MM.1S (cell line): ENCODE results near the gene FUOM.

ENCODE experiments used
- DNase-seq: peaks from one replicate; pipeline ENCODE4 v3.0.0-alpha.2; 2015
- H2AFZ ChIP-seq: fragments of 300-600 bp; sonication (generic); 2 replicates; pipeline ENCODE4 v1.6.0; 2016; ENCODE audit warnings: antibody characterized with exemption, low read length
- H3F3A ChIP-seq: fragments of 300-600 bp; sonication (generic); 2 replicates; pipeline ENCODE4 v1.6.1; 2016; ENCODE audit warnings: mild to moderate bottlenecking, antibody characterized with exemption, low read length, moderate library complexity, mixed read lengths; ENCODE audit not compliant: insufficient read depth
- H3K27ac ChIP-seq: fragments of 300-600 bp; sonication (generic); 2 replicates; pipeline ENCODE4 v1.5.1; 2016; ENCODE audit warnings: mild to moderate bottlenecking, low read length
- H3K27me3 ChIP-seq: fragments of 300-600 bp; sonication (generic); replicated peaks from 2 replicates; pipeline ENCODE4 v1.6.0; 2016; ENCODE audit warnings: low read length; ENCODE audit not compliant: insufficient read depth
- H3K36me3 ChIP-seq: fragments of 300-600 bp; sonication (generic); replicated peaks from 2 replicates; pipeline ENCODE4 v1.6.1; 2016; ENCODE audit warnings: mild to moderate bottlenecking, low read length, mixed read lengths; ENCODE audit not compliant: insufficient read depth
- H3K4me1 ChIP-seq: fragments of 300-600 bp; sonication (generic); 2 replicates; pipeline ENCODE4 v1.6.1; 2016; ENCODE audit warnings: low read length, mixed read lengths
- H3K4me2 ChIP-seq: fragments of 300-600 bp; sonication (generic); 2 replicates; pipeline ENCODE4 v1.6.0; 2016; ENCODE audit warnings: low read depth, low read length
- H3K4me3 ChIP-seq: fragments of 300-600 bp; sonication (generic); 2 replicates; pipeline ENCODE4 v1.5.1; 2016; ENCODE audit warnings: low read length, mixed read lengths
- H3K79me2 ChIP-seq: fragments of 300-600 bp; sonication (generic); 2 replicates; pipeline ENCODE4 v1.6.1; 2016; ENCODE audit warnings: mixed run types, low read length, mixed read lengths
- H3K9ac ChIP-seq: fragments of 300-600 bp; sonication (generic); 2 replicates; pipeline ENCODE4 v1.6.1; 2016; ENCODE audit warnings: low read length, mixed read lengths
- H3K9me2 ChIP-seq: fragments of 300-600 bp; sonication (generic); replicated peaks from 2 replicates; pipeline ENCODE4 v1.6.1; 2016; ENCODE audit warnings: mild to moderate bottlenecking, low read length, mixed read lengths; ENCODE audit not compliant: insufficient read depth
- H3K9me3 ChIP-seq: fragments of 300-600 bp; sonication (generic); replicated peaks from 2 replicates; pipeline ENCODE4 v1.6.1; 2016; ENCODE audit warnings: mild to moderate bottlenecking, low read length, mixed read lengths; ENCODE audit not compliant: insufficient read depth
- H4K20me1 ChIP-seq: fragments of 300-600 bp; sonication (generic); 2 replicates; pipeline ENCODE4 v1.6.1; 2016; ENCODE audit warnings: mild to moderate bottlenecking, low read length, moderate library complexity, mixed read lengths; ENCODE audit not compliant: insufficient read depth
- EZH2 ChIP-seq: fragments of 300-600 bp; sonication (generic); optimal IDR thresholded peaks from 2 replicates; pipeline ENCODE3; 2017; ENCODE audit warnings: low read depth, mild to moderate bottlenecking, antibody characterized with exemption, low read length, mixed read lengths
- EZH2phosphoT487 ChIP-seq: fragments of 300-600 bp; sonication (generic); IDR thresholded peaks from 2 replicates; pipeline ENCODE4 v1.6.1; 2018; ENCODE audit warnings: antibody characterized with exemption, low read length
- TF ChIP-seq, protein P1 (sequence below): fragments of 300-600 bp; sonication (generic); IDR thresholded peaks from 2 replicates; pipeline ENCODE4 v1.5.1; 2016; ENCODE audit warnings: antibody characterized with exemption, low read length, mixed read lengths

Gene FUOM

DNA sequence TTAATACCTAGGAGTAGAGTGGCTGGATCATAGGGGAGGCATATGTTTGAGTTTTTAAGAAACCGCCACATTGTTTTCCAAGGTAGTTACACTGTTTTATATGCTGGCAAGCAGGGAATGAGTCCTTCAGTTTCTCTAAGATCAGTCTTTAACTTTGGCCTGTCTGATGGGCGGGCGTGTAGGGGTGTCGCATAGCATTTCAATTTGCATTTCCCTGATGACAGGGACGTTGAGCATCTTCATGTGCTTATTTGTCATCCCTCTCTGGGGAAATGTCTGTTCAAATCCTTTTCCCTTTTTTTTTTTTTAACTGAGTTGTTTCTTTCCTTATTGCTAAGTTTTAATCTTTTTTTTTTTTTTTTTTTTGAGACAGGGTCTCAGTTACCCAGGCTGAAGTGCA is 46.0 kb upstream of the FUOM start:
- Histone ChIP-seq H3K27me3 (no peaks in the 10 kb centered on the region), H3K27ac (no peak overlapping the region), H4K20me1 (no peaks in the 10 kb centered on the region), H3K9ac (no peak overlapping the region), H3K36me3 (peaks cover 12% of the 10 kb centered on the region; the same call in 1 of the 2 replicates), H3K9me2 (no peaks in the 10 kb centered on the region), H3F3A (peaks cover 19% of the 10 kb centered on the region), H3K4me3 (no peak overlapping the region), H3K9me3 (no peaks in the 10 kb centered on the region), H3K4me2 (no peak overlapping the region), H2AFZ (no peak overlapping the region), H3K4me1 (peaks cover 29% of the 10 kb centered on the region), H3K79me2 (peaks cover 67% of the 10 kb centered on the region)
- TF ChIP-seq, protein P1, sequence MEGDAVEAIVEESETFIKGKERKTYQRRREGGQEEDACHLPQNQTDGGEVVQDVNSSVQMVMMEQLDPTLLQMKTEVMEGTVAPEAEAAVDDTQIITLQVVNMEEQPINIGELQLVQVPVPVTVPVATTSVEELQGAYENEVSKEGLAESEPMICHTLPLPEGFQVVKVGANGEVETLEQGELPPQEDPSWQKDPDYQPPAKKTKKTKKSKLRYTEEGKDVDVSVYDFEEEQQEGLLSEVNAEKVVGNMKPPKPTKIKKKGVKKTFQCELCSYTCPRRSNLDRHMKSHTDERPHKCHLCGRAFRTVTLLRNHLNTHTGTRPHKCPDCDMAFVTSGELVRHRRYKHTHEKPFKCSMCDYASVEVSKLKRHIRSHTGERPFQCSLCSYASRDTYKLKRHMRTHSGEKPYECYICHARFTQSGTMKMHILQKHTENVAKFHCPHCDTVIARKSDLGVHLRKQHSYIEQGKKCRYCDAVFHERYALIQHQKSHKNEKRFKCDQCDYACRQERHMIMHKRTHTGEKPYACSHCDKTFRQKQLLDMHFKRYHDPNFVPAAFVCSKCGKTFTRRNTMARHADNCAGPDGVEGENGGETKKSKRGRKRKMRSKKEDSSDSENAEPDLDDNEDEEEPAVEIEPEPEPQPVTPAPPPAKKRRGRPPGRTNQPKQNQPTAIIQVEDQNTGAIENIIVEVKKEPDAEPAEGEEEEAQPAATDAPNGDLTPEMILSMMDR = no peak
- TF ChIP-seq EZH2 (no peak), EZH2phosphoT487 (no peak)
- no peak for DNase-seq

DNA sequence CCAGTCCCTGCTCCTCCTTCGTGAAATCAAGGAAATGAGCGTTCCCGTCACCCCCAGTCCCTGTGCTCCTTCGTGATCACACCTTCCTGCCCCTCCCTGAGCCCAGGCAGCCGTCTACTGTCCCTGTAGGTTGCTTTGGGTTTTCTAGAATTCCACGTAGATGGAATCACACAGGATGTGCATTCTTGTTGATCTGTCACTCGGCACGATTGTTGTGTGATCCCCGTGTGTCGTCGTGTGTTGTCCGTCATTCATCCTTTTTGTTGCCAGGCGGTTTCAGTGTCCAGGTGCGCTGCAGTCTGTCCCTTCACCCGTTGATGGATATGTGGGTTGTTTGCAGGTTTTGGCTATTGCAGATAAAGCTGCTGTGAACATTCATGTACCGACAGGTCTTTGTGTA is 45.5 kb upstream of the FUOM start:
- Histone ChIP-seq H3K9me3 (no peaks in the 10 kb centered on the region), H3K27ac (no peak overlapping the region), H3K36me3 (peaks cover 12% of the 10 kb centered on the region; the same call in 1 of the 2 replicates), H3K4me3 (no peak overlapping the region), H3K4me2 (no peak overlapping the region), H2AFZ (no peak overlapping the region), H3K9ac (no peak overlapping the region), H3K27me3 (no peaks in the 10 kb centered on the region), H3K4me1 (peaks cover 29% of the 10 kb centered on the region), H3K79me2 (peaks cover 67% of the 10 kb centered on the region), H3K9me2 (no peaks in the 10 kb centered on the region), H4K20me1 (no peaks in the 10 kb centered on the region), H3F3A (peaks cover 19% of the 10 kb centered on the region)
- no peak for DNase-seq
- no peak for TF ChIP-seq EZH2
- TF ChIP-seq, protein P1 = no peak
- TF ChIP-seq EZH2phosphoT487 = no peak

DNA sequence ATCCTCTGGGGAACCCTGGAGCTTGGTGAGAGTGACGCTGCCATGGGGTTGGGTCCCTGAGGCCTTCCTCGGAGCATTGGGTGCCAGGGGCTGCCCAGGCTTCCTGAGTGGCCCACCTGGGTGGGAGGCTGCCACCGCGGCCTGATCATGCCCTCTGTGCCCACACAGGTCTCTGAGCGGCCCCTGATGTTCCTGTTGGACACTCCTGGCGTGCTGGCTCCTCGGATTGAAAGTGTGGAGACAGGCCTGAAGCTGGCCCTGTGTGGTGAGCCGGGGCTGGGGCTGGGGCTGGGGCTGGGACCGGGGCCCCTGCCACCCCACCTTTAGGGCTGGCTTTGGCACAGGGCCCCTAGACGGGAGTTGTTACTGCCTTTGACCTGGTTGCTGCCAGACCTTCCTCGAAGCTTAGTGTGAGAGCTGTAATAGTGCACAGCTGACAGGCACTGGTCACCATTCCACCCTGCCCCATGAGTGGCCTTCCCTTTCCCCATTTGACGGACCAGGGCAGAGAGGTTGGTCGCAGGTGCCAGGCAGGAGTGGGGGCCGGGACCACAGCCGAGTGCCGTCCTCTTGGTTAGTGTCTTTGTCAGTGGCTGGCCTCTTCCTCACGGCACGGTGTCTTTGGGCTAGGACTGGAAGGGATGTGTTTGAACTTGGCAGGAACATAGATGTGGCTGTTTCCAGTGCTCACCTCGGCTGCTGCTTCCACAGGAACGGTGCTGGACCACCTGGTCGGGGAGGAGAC is 44.3 kb upstream of the FUOM start:
- H3K27ac ChIP-seq = peak overlapping the region; percentile 86; the same call in 1 of the 2 replicates
- H3K4me2 ChIP-seq = peak overlapping the region; percentile 94; the same call in 1 of the 2 replicates
- TF ChIP-seq EZH2phosphoT487 (no peak), EZH2 (no peak)
- TF ChIP-seq, protein P1 = no peak
- H3K9me2 ChIP-seq = no peaks in the 10 kb centered on the region
- peaks cover 12% of the 10 kb centered on the region for H3K36me3 ChIP-seq
- H3K27me3 ChIP-seq = no peaks in the 10 kb centered on the region
- no peak overlapping the region for H2AFZ ChIP-seq
- H3K4me3 ChIP-seq = peak overlapping the region; percentile 52; the same call in 1 of the 2 replicates
- H3K9me3 ChIP-seq = no peaks in the 10 kb centered on the region
- H3F3A ChIP-seq = peaks cover 19% of the 10 kb centered on the region
- peaks cover 61% of the 10 kb centered on the region for H3K79me2 ChIP-seq
- H3K9ac ChIP-seq = no peak overlapping the region
- peaks cover 29% of the 10 kb centered on the region for H3K4me1 ChIP-seq
- H4K20me1 ChIP-seq = no peaks in the 10 kb centered on the region
- DNase-seq = no peak
